HG03095 (cell line): ENCODE results near the gene RAB4B.
A peak's percentile ranks its signal among the peaks of the same experiment; 100 is the strongest.
"Not testable (repeated sequence)": the region's sequence is repeated elsewhere in the genome, so short reads cannot be mapped to it uniquely, and the experiment has no call there.

ENCODE experiments used
- ATAC-seq: cut with Tn5 transposase; IDR thresholded peaks from one replicate; pipeline ENCODE4 v1.9.1; 2021; ENCODE audit warnings: moderate library complexity; ENCODE audit not compliant: unreplicated experiment

The RAB4B gene, protein sequence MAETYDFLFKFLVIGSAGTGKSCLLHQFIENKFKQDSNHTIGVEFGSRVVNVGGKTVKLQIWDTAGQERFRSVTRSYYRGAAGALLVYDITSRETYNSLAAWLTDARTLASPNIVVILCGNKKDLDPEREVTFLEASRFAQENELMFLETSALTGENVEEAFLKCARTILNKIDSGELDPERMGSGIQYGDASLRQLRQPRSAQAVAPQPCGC

DNA sequence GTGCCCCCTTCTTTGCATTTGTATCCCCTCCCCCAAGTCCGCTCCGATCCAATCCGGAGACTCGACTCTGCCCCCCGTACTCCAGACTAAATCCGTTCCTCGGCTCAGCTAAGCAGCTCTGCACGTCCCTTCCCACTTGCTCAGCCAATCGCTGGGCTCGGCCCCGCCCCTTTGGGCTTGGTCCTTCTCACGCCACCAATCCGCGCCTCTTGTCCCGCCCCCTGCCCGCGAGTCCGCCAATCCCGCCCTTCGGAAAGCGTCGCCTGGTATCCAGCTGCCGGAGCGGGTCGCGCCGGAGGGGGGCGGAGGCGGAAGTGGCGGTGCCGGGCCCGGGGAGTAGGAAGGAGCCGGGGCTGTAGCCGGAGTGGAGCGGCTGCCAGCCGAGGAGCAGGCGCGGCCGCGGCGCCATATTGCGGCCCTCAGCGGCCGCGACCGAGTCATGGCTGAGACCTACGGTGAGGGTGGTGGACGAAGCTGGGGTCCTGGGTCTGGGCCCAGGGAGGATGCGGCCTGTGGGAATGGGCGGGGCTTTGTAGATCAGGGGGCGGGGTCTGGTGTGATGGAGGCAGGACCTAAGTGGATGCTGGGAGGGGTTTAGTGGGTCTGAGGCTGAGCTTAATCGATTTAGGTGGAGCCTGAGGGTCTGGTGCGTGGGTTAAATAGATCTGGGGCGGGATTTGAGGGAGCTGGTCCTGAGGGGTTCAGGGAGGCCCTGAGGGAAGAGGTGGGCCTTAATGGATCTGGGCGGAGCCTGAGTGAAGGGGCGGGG lies at the start of gene RAB4B:
Gene RAB4B (plus strand): TSS at position 311 of the 769 bp plus-strand sequence. CDS start 129 bp downstream, at position 440.
- peak; percentile 45 for ATAC-seq

- not testable (repeated sequence) for ATAC-seq
These were observed 48.0 kb upstream of the RAB4B start for GRCh38 chr19:40730065-40730464.

DNA sequence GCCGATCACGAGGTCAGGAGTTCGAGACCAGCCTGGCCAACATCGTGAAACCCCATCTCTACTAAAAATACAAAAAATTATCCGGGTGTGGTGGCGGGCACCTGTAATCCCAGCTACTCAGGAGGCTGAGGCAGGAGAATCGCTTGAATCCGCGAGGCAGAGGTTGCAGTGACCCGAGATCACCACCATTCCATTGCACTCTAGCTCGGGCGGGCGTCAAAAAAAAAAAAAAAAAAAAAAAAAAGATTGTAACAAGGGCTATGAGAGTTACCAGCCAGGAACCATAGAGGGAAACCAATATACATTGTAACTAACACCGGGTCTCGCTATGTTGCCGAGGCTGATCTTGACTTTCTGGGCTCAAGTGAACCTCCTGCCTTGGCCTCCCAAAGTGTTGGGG lies 45.7 kb upstream of the RAB4B start:
- ATAC-seq = not testable (repeated sequence)

GRCh38 chr19:40733149-40733548 lies 44.9 kb upstream of the RAB4B start:
- no peak for ATAC-seq

- ATAC-seq = no peak
These were observed 42.9 kb upstream of the RAB4B start for GRCh38 chr19:40735013-40735771.

DNA sequence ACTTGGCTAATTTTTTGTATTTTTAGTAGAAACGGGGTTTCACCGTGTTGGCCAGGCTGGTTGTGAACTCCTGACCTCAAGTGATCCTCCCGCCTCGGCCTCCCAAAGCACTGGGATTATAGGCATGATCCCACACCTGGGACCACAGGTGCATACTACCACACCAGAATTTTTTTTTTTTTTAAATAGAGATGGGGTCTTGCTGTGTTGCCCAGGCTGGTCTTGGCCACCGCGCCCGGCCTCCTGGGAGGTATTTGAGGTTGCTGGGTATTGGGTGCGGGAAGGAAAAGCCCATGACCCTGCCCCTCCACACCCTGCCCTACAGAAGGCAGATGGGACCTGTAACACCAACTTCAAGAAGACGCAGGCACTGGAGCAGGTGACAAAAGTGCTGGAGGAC lies 41.4 kb upstream of the RAB4B start:
- ATAC-seq = no peak

DNA sequence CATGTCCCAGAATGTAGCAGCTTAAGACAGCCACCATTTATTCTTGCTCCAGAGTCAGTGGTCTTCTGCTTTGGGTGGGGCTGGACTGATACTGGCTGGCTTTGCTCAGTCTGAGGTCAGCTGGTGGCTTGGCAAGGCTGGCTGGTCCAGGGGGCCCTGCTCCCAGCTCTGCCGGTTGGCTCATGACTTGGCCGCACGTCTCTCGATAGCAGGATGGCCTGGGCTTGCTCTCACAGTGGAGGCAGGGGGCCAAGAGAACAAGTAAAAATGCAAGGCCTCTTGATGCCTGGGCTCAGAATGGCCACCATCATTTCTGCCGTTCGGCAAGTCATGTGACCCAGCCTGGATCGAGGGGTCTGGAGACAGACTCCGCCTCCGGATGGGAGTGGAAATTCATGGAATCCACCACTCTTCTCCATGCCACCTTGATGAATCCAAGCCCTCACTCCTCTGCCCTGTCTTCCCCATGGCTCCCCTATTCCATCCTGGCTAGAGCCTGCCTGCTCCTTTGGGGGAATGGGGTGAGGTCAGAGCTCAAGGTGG lies 40.9 kb upstream of the RAB4B start:
- no peak for ATAC-seq

GRCh38 chr19:40739030-40739839 lies 38.8 kb upstream of the RAB4B start:
- ATAC-seq = no peak

DNA sequence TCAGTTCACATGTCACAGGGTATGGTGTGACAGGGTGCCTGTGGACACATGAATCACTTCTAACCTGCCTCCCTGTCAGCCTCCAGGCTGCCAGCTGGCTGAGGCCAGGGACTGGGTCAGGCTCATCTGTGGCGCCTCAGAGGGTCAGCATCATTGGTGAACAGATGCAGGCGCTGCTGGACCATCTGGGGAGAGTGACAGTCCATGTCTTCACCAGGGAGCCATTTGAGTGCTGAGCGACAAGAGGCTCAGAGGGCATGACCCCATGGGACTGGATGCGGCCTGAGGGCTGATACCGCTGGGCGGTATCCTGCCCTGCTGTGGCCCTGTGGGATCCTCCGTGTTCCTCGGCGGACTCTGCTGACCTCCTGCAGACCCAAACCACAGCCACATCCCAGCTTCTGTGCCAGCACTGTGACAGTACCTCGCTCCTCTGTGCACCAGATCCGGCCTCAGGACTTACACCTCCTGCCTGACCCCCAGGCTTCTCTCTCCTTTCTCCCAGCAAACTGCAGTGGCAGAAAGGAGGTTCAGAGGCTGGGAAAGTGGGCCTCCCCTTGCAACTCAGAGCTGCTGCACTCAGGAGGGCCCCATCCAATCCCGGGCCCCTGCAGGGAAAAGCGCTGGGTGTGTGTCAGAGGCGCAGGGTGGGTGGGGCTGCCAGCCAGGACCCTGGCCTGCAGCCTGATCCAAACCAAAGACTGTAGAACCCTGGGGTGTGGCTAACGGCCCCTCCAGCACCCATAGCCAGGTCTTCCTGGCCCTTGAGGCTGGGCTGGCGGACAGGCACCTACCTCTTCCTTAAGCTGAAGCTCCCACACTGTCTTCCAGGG lies 38.0 kb upstream of the RAB4B start:
- ATAC-seq = no peak

DNA sequence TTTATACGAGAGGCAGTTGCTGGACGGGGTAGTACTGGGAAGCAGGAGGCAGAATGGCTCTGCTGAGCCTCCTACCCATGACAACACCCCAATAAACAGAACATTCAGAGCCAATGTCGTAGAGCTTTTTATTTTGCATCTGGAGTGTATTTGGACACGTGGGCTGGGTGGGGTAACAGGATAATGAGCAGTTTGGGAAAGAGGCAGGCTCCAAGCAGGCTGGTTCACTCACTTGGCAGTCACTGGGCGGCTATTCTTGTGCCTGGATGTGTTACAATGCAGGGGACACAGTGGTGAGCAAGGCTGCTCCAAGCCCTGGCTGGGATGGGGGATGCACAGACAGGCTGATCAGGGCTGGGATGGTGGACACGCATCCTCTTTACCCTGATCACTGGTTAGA lies 37.3 kb upstream of the RAB4B start:
- no peak for ATAC-seq

DNA sequence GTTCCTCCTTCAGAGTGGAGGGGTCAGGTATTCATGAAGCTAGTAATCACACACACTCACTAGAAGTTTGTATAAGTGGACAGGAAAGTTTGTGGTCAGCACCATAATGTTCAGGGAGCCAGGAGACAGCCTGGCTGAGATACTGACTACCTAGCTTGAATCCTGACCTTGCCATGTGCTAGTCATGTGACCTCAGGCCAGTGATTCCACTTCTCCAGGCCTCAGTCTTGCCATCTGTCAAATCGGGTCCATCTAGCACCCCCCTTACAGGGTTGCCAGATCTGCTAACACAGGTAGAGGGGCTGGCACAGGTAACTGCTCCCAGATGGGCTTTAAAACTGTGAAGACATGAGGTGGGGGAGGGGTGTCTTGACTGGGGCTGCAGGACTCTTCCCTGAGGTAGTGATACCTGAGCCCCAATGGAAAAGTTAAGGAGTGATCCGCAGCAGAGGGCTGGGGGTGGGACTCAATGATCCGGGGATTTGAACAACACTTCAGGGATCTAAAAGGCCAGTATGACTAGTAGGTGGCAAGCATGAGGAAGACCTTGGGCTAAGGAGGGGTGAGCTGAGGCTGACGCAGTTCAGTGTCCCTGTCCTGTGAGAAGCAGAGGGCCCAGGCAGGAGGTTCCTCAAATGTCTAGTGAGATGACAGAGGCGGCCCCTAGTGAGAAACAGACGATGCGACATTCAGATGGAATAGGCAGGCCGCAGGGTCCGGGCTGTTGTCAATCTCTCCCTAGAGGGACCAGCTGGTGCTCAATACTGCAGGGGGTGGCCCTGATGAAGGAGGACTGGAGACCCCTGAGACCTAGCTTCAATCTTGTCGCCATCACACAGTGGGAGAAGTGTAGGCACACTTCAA lies 36.3 kb upstream of the RAB4B start:
- no peak for ATAC-seq

DNA sequence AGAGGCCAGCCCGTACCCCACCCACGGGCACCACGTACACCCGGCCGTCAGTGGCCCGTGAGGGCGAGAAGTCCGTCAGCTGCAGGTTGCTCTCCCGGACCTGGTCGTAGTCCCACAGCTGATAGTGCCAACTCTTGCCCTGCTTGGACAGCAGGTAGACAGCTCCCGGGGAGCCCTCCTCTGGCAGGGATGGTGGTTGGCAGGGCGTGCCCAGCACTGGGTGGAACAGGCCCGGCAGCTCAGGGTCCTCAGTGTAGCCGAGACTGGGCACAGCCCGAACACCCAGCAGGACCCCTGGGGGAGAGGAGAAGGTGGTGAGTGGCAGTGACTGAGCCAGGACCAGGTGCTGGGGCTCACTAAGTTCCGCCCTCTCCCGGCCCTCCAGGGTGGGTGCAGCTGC lies 35.6 kb upstream of the RAB4B start:
- no peak for ATAC-seq

- no peak for ATAC-seq
These were observed 35.2 kb upstream of the RAB4B start for GRCh38 chr19:40742886-40743285.

GRCh38 chr19:40743926-40744325 lies 34.1 kb upstream of the RAB4B start:
- ATAC-seq = no peak

DNA sequence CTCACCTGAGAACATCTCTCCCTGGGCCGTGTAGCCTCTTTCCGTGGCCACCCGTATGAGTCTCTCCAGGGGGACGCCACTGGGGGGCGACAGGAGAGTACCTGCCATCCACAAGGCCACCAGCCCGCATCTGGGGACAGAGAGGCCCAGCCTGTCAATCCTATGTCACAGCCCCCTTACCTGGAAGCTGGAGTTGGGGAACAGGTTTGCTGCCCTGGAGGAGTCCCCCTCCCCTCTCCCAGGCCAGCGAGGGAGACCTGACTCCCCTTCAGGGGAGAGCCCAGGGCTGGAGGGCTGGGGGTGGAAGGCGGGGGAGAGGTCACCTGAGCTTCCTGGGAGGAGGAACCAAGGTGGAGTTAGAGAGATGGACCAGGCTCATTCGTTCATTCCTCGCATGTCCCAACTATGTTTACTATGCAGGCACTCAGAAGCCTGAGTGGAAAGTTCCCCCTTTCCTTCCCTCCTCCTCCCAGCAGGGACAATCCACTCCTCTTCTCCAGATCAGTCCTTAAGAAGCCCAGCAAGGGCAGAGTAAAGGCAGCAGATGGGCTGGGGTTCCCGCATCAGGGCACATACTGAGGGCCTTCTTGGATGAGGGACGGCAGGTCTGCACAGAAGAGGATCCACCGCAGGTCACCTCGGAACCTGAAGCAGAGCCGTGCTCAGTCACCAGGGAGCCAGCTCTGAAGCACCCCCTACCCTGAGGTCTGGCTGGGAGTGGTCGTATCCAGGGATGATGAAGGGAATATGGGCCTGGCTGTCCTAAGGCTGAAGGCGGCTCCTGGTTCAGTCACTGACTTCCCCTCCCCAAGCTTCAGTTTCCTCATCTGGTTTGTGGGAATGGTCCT lies 33.3 kb upstream of the RAB4B start:
- no peak for ATAC-seq

GRCh38 chr19:40745402-40745780 lies 32.7 kb upstream of the RAB4B start:
- ATAC-seq = no peak

DNA sequence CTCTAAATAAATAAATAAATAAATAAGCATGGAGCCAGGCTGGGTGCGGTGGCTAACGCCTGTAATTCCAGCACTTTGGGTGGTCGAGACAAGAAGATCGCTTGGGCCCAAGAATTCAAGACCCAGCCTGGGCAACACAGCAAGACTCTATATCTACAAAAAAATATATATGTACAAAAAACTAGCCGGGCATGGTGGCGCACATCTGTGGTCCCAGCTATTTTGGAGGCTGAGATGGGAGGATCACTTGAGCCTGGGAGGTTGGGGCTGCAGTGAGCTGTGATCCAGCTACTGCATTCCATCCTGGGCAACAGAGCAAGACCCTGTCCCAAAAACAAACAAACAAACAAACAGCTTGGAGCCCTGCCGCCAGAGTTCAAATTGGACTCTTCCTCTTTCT lies 30.5 kb upstream of the RAB4B start:
- ATAC-seq = no peak
